ENCODE measurements around the gene OR52A5. TPM values are rescaled to one million over a fixed set of nuclear protein-coding genes. Genes with fewer than 3 reads are reported as not detected.

Gene OR52A5
- total and polyA plus RNA-seq, 10 of the 15 experiments (the other 5 are each of a cell fraction or from before 2014, with no cell fraction given) = not detected

Other genes starting within 250 kb of the OR52A5 start
Only the 7 nearest of the 21 such genes appear.
- gene OR52J3, start 91.8 kb downstream of the OR52A5 start, total RNA-seq (2014; rRNA removed) = not detected in 2 replicates
- gene OR52J3, start 91.8 kb downstream of the OR52A5 start, total RNA-seq (2014; rRNA removed; fragmentation: Illumina TruSeq; extraction: Trizol) = not detected in 2 replicates
- gene OR52J3, start 91.8 kb downstream of the OR52A5 start, total RNA-seq (2021) = not detected in 2 replicates
- gene OR52J3, start 91.8 kb downstream of the OR52A5 start, polyA plus RNA-seq (2011; rRNA removed) = not detected in 2 replicates
- not detected in 2 replicates for gene OR52J3, start 91.8 kb downstream of the OR52A5 start, polyA plus RNA-seq (2014; fragmentation: Illumina TruSeq; extraction: Trizol)
- gene OR52J3, start 91.8 kb downstream of the OR52A5 start, polyA plus RNA-seq (2014; fragmentation: Nextera tagmentation; extraction: Ambion mirVana) = not detected
- not detected in 2 replicates for gene OR52J3, start 91.8 kb downstream of the OR52A5 start, polyA plus RNA-seq (2014; rRNA removed)
- not detected for gene OR52J3, start 91.8 kb downstream of the OR52A5 start, polyA plus RNA-seq (2016; fragmentation: Nextera tagmentation; extraction: Ambion mirVana)
- gene OR52E2, start 78.7 kb downstream of the OR52A5 start, total RNA-seq (2014; rRNA removed) = not detected in 2 replicates
- not detected in 2 replicates for gene OR52E2, start 78.7 kb downstream of the OR52A5 start, total RNA-seq (2014; rRNA removed; fragmentation: Illumina TruSeq; extraction: Trizol)
- not detected in 2 replicates for gene OR52E2, start 78.7 kb downstream of the OR52A5 start, total RNA-seq (2021)
- gene OR52E2, start 78.7 kb downstream of the OR52A5 start, polyA plus RNA-seq (2011; rRNA removed) = not detected in 2 replicates
- gene OR52E2, start 78.7 kb downstream of the OR52A5 start, polyA plus RNA-seq (2014; fragmentation: Illumina TruSeq; extraction: Trizol) = not detected in 2 replicates
- gene OR52E2, start 78.7 kb downstream of the OR52A5 start, polyA plus RNA-seq (2014; fragmentation: Nextera tagmentation; extraction: Ambion mirVana) = not detected
- gene OR52E2, start 78.7 kb downstream of the OR52A5 start, polyA plus RNA-seq (2014; rRNA removed) = not detected in 2 replicates
- not detected for gene OR52E2, start 78.7 kb downstream of the OR52A5 start, polyA plus RNA-seq (2016; fragmentation: Nextera tagmentation; extraction: Ambion mirVana)
- gene OR52E1, start 68.8 kb downstream of the OR52A5 start, total RNA-seq (2014; rRNA removed) = not detected in 2 replicates
- not detected in 2 replicates for gene OR52E1, start 68.8 kb downstream of the OR52A5 start, total RNA-seq (2014; rRNA removed; fragmentation: Illumina TruSeq; extraction: Trizol)
- gene OR52E1, start 68.8 kb downstream of the OR52A5 start, total RNA-seq (2021) = not detected in 2 replicates
- not detected in 2 replicates for gene OR52E1, start 68.8 kb downstream of the OR52A5 start, polyA plus RNA-seq (2011; rRNA removed)
- not detected in 2 replicates for gene OR52E1, start 68.8 kb downstream of the OR52A5 start, polyA plus RNA-seq (2014; fragmentation: Illumina TruSeq; extraction: Trizol)
- not detected for gene OR52E1, start 68.8 kb downstream of the OR52A5 start, polyA plus RNA-seq (2014; fragmentation: Nextera tagmentation; extraction: Ambion mirVana)
- gene OR52E1, start 68.8 kb downstream of the OR52A5 start, polyA plus RNA-seq (2014; rRNA removed) = not detected in 2 replicates
- gene OR52E1, start 68.8 kb downstream of the OR52A5 start, polyA plus RNA-seq (2016; fragmentation: Nextera tagmentation; extraction: Ambion mirVana) = not detected
- not detected in 2 replicates for gene OR52A1, start 16.4 kb upstream of the OR52A5 start, total RNA-seq (2014; rRNA removed)
- not detected in 2 replicates for gene OR52A1, start 16.4 kb upstream of the OR52A5 start, total RNA-seq (2014; rRNA removed; fragmentation: Illumina TruSeq; extraction: Trizol)
- not detected in 2 replicates for gene OR52A1, start 16.4 kb upstream of the OR52A5 start, total RNA-seq (2021)
- gene OR52A1, start 16.4 kb upstream of the OR52A5 start, polyA plus RNA-seq (2011; rRNA removed) = not detected in 2 replicates
- gene OR52A1, start 16.4 kb upstream of the OR52A5 start, polyA plus RNA-seq (2014; fragmentation: Illumina TruSeq; extraction: Trizol) = not detected in 2 replicates
- gene OR52A1, start 16.4 kb upstream of the OR52A5 start, polyA plus RNA-seq (2014; fragmentation: Nextera tagmentation; extraction: Ambion mirVana) = not detected
- gene OR52A1, start 16.4 kb upstream of the OR52A5 start, polyA plus RNA-seq (2014; rRNA removed) = not detected in 2 replicates
- gene OR52A1, start 16.4 kb upstream of the OR52A5 start, polyA plus RNA-seq (2016; fragmentation: Nextera tagmentation; extraction: Ambion mirVana) = not detected
- gene OR51V1, start 62.3 kb upstream of the OR52A5 start, total RNA-seq (2014; rRNA removed) = not detected in 2 replicates
- not detected in 2 replicates for gene OR51V1, start 62.3 kb upstream of the OR52A5 start, total RNA-seq (2014; rRNA removed; fragmentation: Illumina TruSeq; extraction: Trizol)
- gene OR51V1, start 62.3 kb upstream of the OR52A5 start, total RNA-seq (2021) = not detected in 2 replicates
- gene OR51V1, start 62.3 kb upstream of the OR52A5 start, polyA plus RNA-seq (2011; rRNA removed) = not detected in 2 replicates
- not detected in 2 replicates for gene OR51V1, start 62.3 kb upstream of the OR52A5 start, polyA plus RNA-seq (2014; fragmentation: Illumina TruSeq; extraction: Trizol)
- gene OR51V1, start 62.3 kb upstream of the OR52A5 start, polyA plus RNA-seq (2014; fragmentation: Nextera tagmentation; extraction: Ambion mirVana) = not detected
- gene OR51V1, start 62.3 kb upstream of the OR52A5 start, polyA plus RNA-seq (2014; rRNA removed) = not detected in 2 replicates
- gene OR51V1, start 62.3 kb upstream of the OR52A5 start, polyA plus RNA-seq (2016; fragmentation: Nextera tagmentation; extraction: Ambion mirVana) = not detected
- not detected in 2 replicates for gene HBB, start 88.7 kb upstream of the OR52A5 start, total RNA-seq (2014; rRNA removed)
- not detected in 2 replicates for gene HBB, start 88.7 kb upstream of the OR52A5 start, total RNA-seq (2014; rRNA removed; fragmentation: Illumina TruSeq; extraction: Trizol)
- 0.36 TPM in 1 of 2 replicates, not detected in the other for gene HBB, start 88.7 kb upstream of the OR52A5 start, total RNA-seq (2021)
- gene HBB, start 88.7 kb upstream of the OR52A5 start, polyA plus RNA-seq (2011; rRNA removed) = not detected in 2 replicates
- not detected in 2 replicates for gene HBB, start 88.7 kb upstream of the OR52A5 start, polyA plus RNA-seq (2014; fragmentation: Illumina TruSeq; extraction: Trizol)
- not detected for gene HBB, start 88.7 kb upstream of the OR52A5 start, polyA plus RNA-seq (2014; fragmentation: Nextera tagmentation; extraction: Ambion mirVana)
- gene HBB, start 88.7 kb upstream of the OR52A5 start, polyA plus RNA-seq (2014; rRNA removed) = not detected in 2 replicates
- gene HBB, start 88.7 kb upstream of the OR52A5 start, polyA plus RNA-seq (2016; fragmentation: Nextera tagmentation; extraction: Ambion mirVana) = not detected
- gene HBD, start 96.1 kb upstream of the OR52A5 start, total RNA-seq (2014; rRNA removed) = not detected in 2 replicates
- not detected in 2 replicates for gene HBD, start 96.1 kb upstream of the OR52A5 start, total RNA-seq (2014; rRNA removed; fragmentation: Illumina TruSeq; extraction: Trizol)
- not detected in 2 replicates for gene HBD, start 96.1 kb upstream of the OR52A5 start, total RNA-seq (2021)
- gene HBD, start 96.1 kb upstream of the OR52A5 start, polyA plus RNA-seq (2011; rRNA removed) = not detected in 2 replicates
- gene HBD, start 96.1 kb upstream of the OR52A5 start, polyA plus RNA-seq (2014; fragmentation: Illumina TruSeq; extraction: Trizol) = not detected in 2 replicates
- under 1 TPM; 0.11 to 0.32 TPM for gene HBD, start 96.1 kb upstream of the OR52A5 start, polyA plus RNA-seq (2014; fragmentation: Nextera tagmentation; extraction: Ambion mirVana)
- gene HBD, start 96.1 kb upstream of the OR52A5 start, polyA plus RNA-seq (2014; rRNA removed) = not detected in 2 replicates
- not detected for gene HBD, start 96.1 kb upstream of the OR52A5 start, polyA plus RNA-seq (2016; fragmentation: Nextera tagmentation; extraction: Ambion mirVana)